CD4-positive, alpha-beta T cell treated with Interleukin-15 for 1 hour (primary cell): Measurements from ENCODE around the gene BRMS1.
"Not testable (repeated sequence)": the region's sequence is repeated elsewhere in the genome, so short reads cannot be mapped to it uniquely, and the experiment has no call there.

Experiments
- DNase-seq: peaks from one replicate; pipeline ENCODE4 v3.0.0-alpha.2; 2020

Gene BRMS1

GRCh38 chr11:66344550-66345315, at the start of gene BRMS1:
Gene BRMS1 (minus strand): TSS chr11:66345104. CDS start chr11:66342234, 2,870 bp downstream.
- peak; percentile 96 for DNase-seq

GRCh38 chr11:66393954-66394353, 49.0 kb upstream of the BRMS1 start:
- no peak for DNase-seq

GRCh38 chr11:66391322-66391721, 46.4 kb upstream of the BRMS1 start:
- DNase-seq: no peak

GRCh38 chr11:66388780-66389386, 44.0 kb upstream of the BRMS1 start:
- DNase-seq: peak; percentile 71

- peak; percentile 79 for DNase-seq
Observed at GRCh38 chr11:66386171-66387069, 41.5 kb upstream of the BRMS1 start.

- not testable (repeated sequence) for DNase-seq
Observed at GRCh38 chr11:66384316-66384715, 39.4 kb upstream of the BRMS1 start.

GRCh38 chr11:66380264-66380663, 35.4 kb upstream of the BRMS1 start:
- not testable (repeated sequence) for DNase-seq

- not testable (repeated sequence) for DNase-seq
Observed at GRCh38 chr11:66373690-66374287, 28.9 kb upstream of the BRMS1 start.

GRCh38 chr11:66373265-66373664, 28.4 kb upstream of the BRMS1 start:
- no peak for DNase-seq

GRCh38 chr11:66371627-66372415, 26.9 kb upstream of the BRMS1 start, which contains the start of gene SLC29A2:
Gene SLC29A2 (minus strand): TSS chr11:66371760. CDS start chr11:66371591, 169 bp downstream.
- peak; percentile 85 for DNase-seq

GRCh38 chr11:66369073-66369894, 24.4 kb upstream of the BRMS1 start:
- no peak for DNase-seq

- DNase-seq: no peak
Observed at GRCh38 chr11:66368484-66368883, 23.6 kb upstream of the BRMS1 start.

GRCh38 chr11:66367561-66368312, 22.8 kb upstream of the BRMS1 start:
- DNase-seq: no peak

- no peak for DNase-seq
Observed at GRCh38 chr11:66366844-66367477, 22.1 kb upstream of the BRMS1 start.

GRCh38 chr11:66365711-66366619, 21.1 kb upstream of the BRMS1 start:
- DNase-seq: no peak

- no peak for DNase-seq
Observed at GRCh38 chr11:66365166-66365565, 20.3 kb upstream of the BRMS1 start.

- peak; percentile 49 for DNase-seq
Observed at GRCh38 chr11:66363805-66364535, 19.1 kb upstream of the BRMS1 start.

GRCh38 chr11:66363187-66363601, 18.3 kb upstream of the BRMS1 start:
- DNase-seq: no peak
